ENCODE measurements around the gene TMEM87A. TPM values are rescaled to one million over a fixed set of nuclear protein-coding genes. Genes with fewer than 3 reads are reported as not detected.
A peak's percentile ranks its signal among the peaks of the same experiment; 100 is the strongest.

TMEM87A gene
- total RNA-seq, 4 donors from 2014 or later: 70.6 to 104 (median 83.5) TPM

GRCh38 chr15:42207674-42208579, 65.3 kb downstream of the TMEM87A start, which contains the start of gene VPS39:
VPS39 (minus strand) TSS chr15:42208304; CDS start chr15:42208153, 151 bp downstream.
- TF ChIP-seq, protein P1, sequence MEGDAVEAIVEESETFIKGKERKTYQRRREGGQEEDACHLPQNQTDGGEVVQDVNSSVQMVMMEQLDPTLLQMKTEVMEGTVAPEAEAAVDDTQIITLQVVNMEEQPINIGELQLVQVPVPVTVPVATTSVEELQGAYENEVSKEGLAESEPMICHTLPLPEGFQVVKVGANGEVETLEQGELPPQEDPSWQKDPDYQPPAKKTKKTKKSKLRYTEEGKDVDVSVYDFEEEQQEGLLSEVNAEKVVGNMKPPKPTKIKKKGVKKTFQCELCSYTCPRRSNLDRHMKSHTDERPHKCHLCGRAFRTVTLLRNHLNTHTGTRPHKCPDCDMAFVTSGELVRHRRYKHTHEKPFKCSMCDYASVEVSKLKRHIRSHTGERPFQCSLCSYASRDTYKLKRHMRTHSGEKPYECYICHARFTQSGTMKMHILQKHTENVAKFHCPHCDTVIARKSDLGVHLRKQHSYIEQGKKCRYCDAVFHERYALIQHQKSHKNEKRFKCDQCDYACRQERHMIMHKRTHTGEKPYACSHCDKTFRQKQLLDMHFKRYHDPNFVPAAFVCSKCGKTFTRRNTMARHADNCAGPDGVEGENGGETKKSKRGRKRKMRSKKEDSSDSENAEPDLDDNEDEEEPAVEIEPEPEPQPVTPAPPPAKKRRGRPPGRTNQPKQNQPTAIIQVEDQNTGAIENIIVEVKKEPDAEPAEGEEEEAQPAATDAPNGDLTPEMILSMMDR (IDR thresholded peaks at IDR 0.05): no peak
- TF ChIP-seq POLR2AphosphoS5 (IDR thresholded peaks at IDR 0.05) (peak in 2 of 3 donors; percentile 8 to 38), EP300 (IDR thresholded peaks at IDR 0.05) (no peak), POLR2A (IDR thresholded peaks at IDR 0.05) (peak in 1 of 2 donors; percentile 69)
- peak within 1 kb of the TSS; percentile 81 for H3K4me3 ChIP-seq

GRCh38 chr15:42206406-42206805, 66.8 kb downstream of the TMEM87A start:
- WGBS: 67% methylated on average over 4 of the region's 4 CpGs
- TF ChIP-seq EP300 (IDR thresholded peaks at IDR 0.05) (no peak), POLR2A (IDR thresholded peaks at IDR 0.05) (no peak), POLR2AphosphoS5 (IDR thresholded peaks at IDR 0.05) (no peak)
- TF ChIP-seq, protein P1 (IDR thresholded peaks at IDR 0.05): no peak
- Histone ChIP-seq H3K36me3 (peaks cover 16% of the 10 kb centered on the region), H3K4me3 (no peak overlapping the region), H3K27ac (no peak overlapping the region), H3K4me1 (peaks cover 29% of the 10 kb centered on the region), H3K9me3 (no peaks in the 10 kb centered on the region), H3K27me3 (no peaks in the 10 kb centered on the region)
- DNase-seq (ENCODE audit: low spot score in 2 of 2): no peak

More at GRCh38 chr15:42207674-42208579, 65.3 kb downstream of the TMEM87A start, which contains the start of gene VPS39:
- DNase-seq (ENCODE audit: low spot score in 2 of 2): peak; percentile 92 to 94
- Histone ChIP-seq H3K27ac (peak within 1 kb of the TSS; percentile 84), H3K4me1 (peaks cover 29% of the 10 kb centered on the region), H3K36me3 (peaks cover 31% of the 10 kb centered on the region), H3K9me3 (no peaks in the 10 kb centered on the region), H3K27me3 (no peaks in the 10 kb centered on the region)
- 3% methylated on average over 34 of the region's 45 CpGs for WGBS

GRCh38 chr15:42203891-42204290, 69.3 kb downstream of the TMEM87A start:
- Histone ChIP-seq H3K4me3 (no peak overlapping the region), H3K27ac (no peak overlapping the region), H3K9me3 (no peaks in the 10 kb centered on the region), H3K36me3 (no peaks in the 10 kb centered on the region), H3K27me3 (no peaks in the 10 kb centered on the region), H3K4me1 (peaks cover 29% of the 10 kb centered on the region)
- WGBS: 87% methylated on average over 3 of the region's 3 CpGs
- no peak for DNase-seq (ENCODE audit: low spot score in 2 of 2)
- TF ChIP-seq, protein P1 (IDR thresholded peaks at IDR 0.05): no peak
- TF ChIP-seq EP300 (IDR thresholded peaks at IDR 0.05): no peak
- no peak for TF ChIP-seq POLR2A (IDR thresholded peaks at IDR 0.05)
- TF ChIP-seq POLR2AphosphoS5 (IDR thresholded peaks at IDR 0.05): no peak

GRCh38 chr15:42202653-42203052, 70.6 kb downstream of the TMEM87A start:
- Histone ChIP-seq H3K27me3 (no peaks in the 10 kb centered on the region), H3K4me1 (peaks cover 24% of the 10 kb centered on the region), H3K36me3 (peaks cover 5% of the 10 kb centered on the region), H3K27ac (no peak overlapping the region), H3K9me3 (no peaks in the 10 kb centered on the region), H3K4me3 (no peak overlapping the region)
- TF ChIP-seq EP300 (IDR thresholded peaks at IDR 0.05) (no peak), POLR2AphosphoS5 (IDR thresholded peaks at IDR 0.05) (no peak), POLR2A (IDR thresholded peaks at IDR 0.05) (no peak)
- TF ChIP-seq, protein P1 (IDR thresholded peaks at IDR 0.05): no peak
- no peak for DNase-seq (ENCODE audit: low spot score in 2 of 2)
- WGBS: 46% methylated on average over 2 of the region's 2 CpGs

DNA sequence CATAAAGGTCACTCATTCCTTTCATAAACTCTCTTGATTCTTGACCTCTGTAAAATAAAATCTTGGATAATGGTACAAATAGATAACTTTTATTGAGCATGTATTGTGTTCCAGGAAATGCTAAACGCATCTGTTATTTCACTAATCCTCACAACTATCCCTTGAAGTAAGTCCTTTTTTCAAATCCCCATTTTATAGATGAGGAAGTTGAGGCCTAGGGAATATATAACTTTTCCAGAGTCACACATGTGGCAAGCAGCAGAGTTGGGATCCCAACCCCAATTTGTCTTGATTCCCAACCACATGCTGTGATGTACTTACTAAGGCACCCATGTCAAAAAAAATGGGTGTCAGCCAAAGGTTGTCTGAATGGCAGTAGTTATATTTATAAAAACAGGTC, 71.4 kb downstream of the TMEM87A start:
- peaks cover 17% of the 10 kb centered on the region for H3K4me1 ChIP-seq
- 91% methylated on average over 1 of the region's 1 CpG for WGBS
- no peaks in the 10 kb centered on the region for H3K9me3 ChIP-seq
- H3K27ac ChIP-seq: no peak overlapping the region
- no peaks in the 10 kb centered on the region for H3K27me3 ChIP-seq
- TF ChIP-seq, protein P1 (IDR thresholded peaks at IDR 0.05): no peak
- TF ChIP-seq EP300 (IDR thresholded peaks at IDR 0.05) (no peak), POLR2A (IDR thresholded peaks at IDR 0.05) (no peak), POLR2AphosphoS5 (IDR thresholded peaks at IDR 0.05) (no peak)
- H3K36me3 ChIP-seq: peaks cover 7% of the 10 kb centered on the region
- DNase-seq (ENCODE audit: low spot score in 2 of 2): no peak
- no peak overlapping the region for H3K4me3 ChIP-seq

Measured in suprapubic skin (tissue), 4 donors.